Liver (tissue), 10 donors: ENCODE data around the gene MED12. TPM values are rescaled to one million over a fixed set of nuclear protein-coding genes. Genes with fewer than 3 reads are reported as not detected.

ENCODE experiments used
- DNase-seq: peaks from one replicate; pipeline ENCODE4 v3.0.0-alpha.2; 2017; ENCODE audit warnings: low spot score
- H3K27ac ChIP-seq, 2 donors: one replicate each; pipeline ENCODE4 v1.7.0; 2013; ENCODE audit warnings: inconsistent platforms in 2 of 2, low read length in 2 of 2, control low read depth in 1 of 2, low read depth in 1 of 2, mild to moderate bottlenecking in 1 of 2
- H3K27me3 ChIP-seq, 4 donors: one replicate each; pipeline versions ENCODE4 v1.6.1 to v1.7.0; 2013; ENCODE audit warnings: low read length in 3 of 4, inconsistent platforms in 1 of 4, mild to moderate bottlenecking in 1 of 4, moderate library complexity in 1 of 4; ENCODE audit not compliant: control insufficient read depth in 4 of 4, insufficient read depth in 4 of 4
- H3K36me3 ChIP-seq, 4 donors: one replicate each; pipeline versions ENCODE4 v1.6.1 to v1.7.0; 2013; ENCODE audit warnings: low read length in 3 of 4, mild to moderate bottlenecking in 3 of 4, low read depth in 1 of 4, moderate library complexity in 1 of 4; ENCODE audit not compliant: control insufficient read depth in 4 of 4, insufficient read depth in 3 of 4
- H3K4me1 ChIP-seq, 4 donors: one replicate each; pipeline versions ENCODE4 v1.6.1 to v1.7.0; 2013; ENCODE audit warnings: low read length in 3 of 4, mild to moderate bottlenecking in 3 of 4, moderate library complexity in 1 of 4; ENCODE audit not compliant: control insufficient read depth in 4 of 4, insufficient read depth in 4 of 4
- H3K4me3 ChIP-seq, 3 donors: one replicate each; pipeline versions ENCODE4 v1.6.1 to v1.7.0; 2013; ENCODE audit warnings: low read length in 3 of 3, control low read depth in 1 of 3, low read depth in 1 of 3, mild to moderate bottlenecking in 1 of 3
- H3K9ac ChIP-seq, 2 donors: one replicate each; pipeline ENCODE4 v1.7.0; 2013; ENCODE audit warnings: low read length in 2 of 2, mild to moderate bottlenecking in 2 of 2, moderate library complexity in 2 of 2, control low read depth in 1 of 2, low read depth in 1 of 2
- H3K9me3 ChIP-seq, 4 donors: one replicate each; pipeline versions ENCODE4 v1.6.1 to v1.7.0; 2013; ENCODE audit warnings: low read length in 3 of 4; ENCODE audit not compliant: control insufficient read depth in 4 of 4
- FOXA1 ChIP-seq: IDR thresholded peaks from 2 replicates; pipeline ENCODE4 v1.6.1; 2016; ENCODE audit warnings: antibody characterized with exemption
- FOXA2 ChIP-seq: IDR thresholded peaks from 2 replicates; pipeline ENCODE4 v1.6.1; 2016; ENCODE audit warnings: antibody characterized with exemption
- GABPA ChIP-seq, 2 donors: IDR thresholded peaks in 1 of 2; conservative IDR thresholded peaks in 1 of 2; 2 replicates each; pipeline ENCODE4 v1.6.1; 2016; ENCODE audit warnings: antibody characterized with exemption in 2 of 2, mild to moderate bottlenecking in 1 of 2, moderate library complexity in 1 of 2
- HNF4A ChIP-seq, 2 donors: conservative IDR thresholded peaks; 2 replicates each; pipeline ENCODE4 v1.6.1; 2016; ENCODE audit warnings: antibody characterized with exemption in 2 of 2, mild to moderate bottlenecking in 2 of 2
- HNF4G ChIP-seq: IDR thresholded peaks from 2 replicates; pipeline ENCODE4 v1.6.1; 2016; ENCODE audit warnings: antibody characterized with exemption
- JUND ChIP-seq, 2 donors: IDR thresholded peaks; 2 replicates each; pipeline ENCODE4 v1.6.1; 2016; ENCODE audit warnings: antibody characterized with exemption in 2 of 2
- NR2F2 ChIP-seq: IDR thresholded peaks from 2 replicates; pipeline ENCODE4 v1.6.1; 2016; ENCODE audit warnings: antibody characterized with exemption
- RAD21 ChIP-seq, 2 donors: IDR thresholded peaks; 2 replicates each; pipeline ENCODE4 v1.6.1; 2016; ENCODE audit warnings: antibody characterized with exemption in 2 of 2, mild to moderate bottlenecking in 2 of 2
- RXRA ChIP-seq, 2 donors: IDR thresholded peaks; 2 replicates each; pipeline ENCODE4 v1.6.1; 2017 to 2018; ENCODE audit warnings: antibody characterized with exemption in 2 of 2, mild to moderate bottlenecking in 1 of 2
- SP1 ChIP-seq: IDR thresholded peaks from 2 replicates; pipeline ENCODE4 v1.6.1; 2018; ENCODE audit warnings: antibody characterized with exemption, mild to moderate bottlenecking
- TAF1 ChIP-seq: conservative IDR thresholded peaks from 2 replicates; pipeline ENCODE4 v1.6.1; 2016; ENCODE audit warnings: antibody characterized with exemption, mild to moderate bottlenecking
- YY1 ChIP-seq: IDR thresholded peaks from 2 replicates; pipeline ENCODE4 v1.6.1; 2016; ENCODE audit warnings: antibody characterized with exemption, mild to moderate bottlenecking
- polyA plus RNA-seq, 2 donors: library from polyadenylated mRNA; stranded (reverse) in 1 of 2; unstranded in 1 of 2; fragments of 200-250 nt in 1 of 2; fragments of >200 nt in 1 of 2; fragmentation: Nextera tagmentation in 1 of 2; extraction: Ambion mirVana in 1 of 2; gene quantifications; one replicate each; pipeline versions ENCODE4 v1.2.1 to v1.2.3, GENCODE V29; 2013 to 2015
- small RNA-seq: library from RNA; depleted of rRNA; stranded (forward); fragments of <200 nt; gene quantifications from one replicate; pipeline ENCODE3, GENCODE V24; 2014
- total RNA-seq, 2 donors: library from RNA; depleted of rRNA; stranded (reverse); fragments of >200 nt; gene quantifications; one replicate each; pipeline ENCODE4 v1.2.3, GENCODE V29; 2014
- TF ChIP-seq, protein P1 (sequence below): IDR thresholded peaks from 2 replicates; pipeline ENCODE4 v1.6.1; 2016; ENCODE audit warnings: antibody characterized with exemption
- TF ChIP-seq, protein P2 (sequence below): IDR thresholded peaks from 2 replicates; pipeline ENCODE4 v1.6.1; 2016; ENCODE audit warnings: antibody characterized with exemption, mild to moderate bottlenecking
- TF ChIP-seq, protein P3 (sequence below): IDR thresholded peaks from 2 replicates; pipeline ENCODE4 v1.6.1; 2016; ENCODE audit warnings: antibody characterized with exemption
- TF ChIP-seq, protein P4 (sequence below): IDR thresholded peaks from 2 replicates; pipeline ENCODE4 v1.6.1; 2016; ENCODE audit warnings: antibody characterized with exemption
- TF ChIP-seq, protein P5 (sequence below): fragments of 150-350 bp; IDR thresholded peaks from 2 replicates; pipeline ENCODE4 v1.5.1; 2017; ENCODE audit warnings: improper control_type of control experiment, low read depth, low read length; ENCODE audit not compliant: missing input control
- donor health status: healthy.
- donor health status: healthy.
- donor health status: healthy.
- donor health status: healthy.
- donor health status: healthy.

The MED12 gene
- total and polyA plus RNA-seq, 4 donors: 3.2 to 25.6 (median 9.3) TPM

DNA sequence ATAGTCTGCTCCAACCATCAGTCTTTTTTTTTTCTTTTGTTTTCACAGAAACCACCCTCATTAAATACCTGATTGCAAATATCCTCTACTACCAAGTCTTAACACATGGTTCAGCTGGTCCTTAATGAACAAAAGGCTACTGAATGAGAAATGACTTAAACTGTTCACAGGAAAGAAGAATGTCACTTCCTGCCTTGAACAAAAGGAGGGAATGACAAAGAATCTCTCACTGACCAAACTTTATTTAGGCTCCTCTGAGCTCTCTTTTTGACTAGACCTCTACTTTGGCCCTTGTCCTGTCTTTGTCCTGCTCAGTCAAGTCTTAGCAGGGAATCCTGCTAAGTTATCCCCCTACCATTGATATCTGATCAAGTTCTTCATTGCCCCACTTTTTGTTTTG, 72.9 kb downstream of the MED12 start:
- no peaks in the 10 kb centered on the region for H3K27me3 ChIP-seq
- H3K9ac ChIP-seq: no peak overlapping the region
- no peaks in the 10 kb centered on the region for H3K9me3 ChIP-seq
- TF ChIP-seq TAF1 (no peak), GABPA (IDR thresholded peaks at IDR 0.05 in 1 of 2, conservative IDR thresholded peaks at IDR 0.05 in 1 of 2) (no peak), SP1 (no peak), FOXA2 (no peak), YY1 (no peak), RAD21 (IDR thresholded peaks at IDR 0.05) (no peak), RXRA (IDR thresholded peaks at IDR 0.05) (no peak), NR2F2 (no peak), HNF4G (no peak), FOXA1 (no peak), JUND (IDR thresholded peaks at IDR 0.05) (no peak), HNF4A (conservative IDR thresholded peaks at IDR 0.05) (no peak)
- TF ChIP-seq, protein P1, sequence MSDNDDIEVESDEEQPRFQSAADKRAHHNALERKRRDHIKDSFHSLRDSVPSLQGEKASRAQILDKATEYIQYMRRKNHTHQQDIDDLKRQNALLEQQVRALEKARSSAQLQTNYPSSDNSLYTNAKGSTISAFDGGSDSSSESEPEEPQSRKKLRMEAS: no peak
- TF ChIP-seq, protein P2, sequence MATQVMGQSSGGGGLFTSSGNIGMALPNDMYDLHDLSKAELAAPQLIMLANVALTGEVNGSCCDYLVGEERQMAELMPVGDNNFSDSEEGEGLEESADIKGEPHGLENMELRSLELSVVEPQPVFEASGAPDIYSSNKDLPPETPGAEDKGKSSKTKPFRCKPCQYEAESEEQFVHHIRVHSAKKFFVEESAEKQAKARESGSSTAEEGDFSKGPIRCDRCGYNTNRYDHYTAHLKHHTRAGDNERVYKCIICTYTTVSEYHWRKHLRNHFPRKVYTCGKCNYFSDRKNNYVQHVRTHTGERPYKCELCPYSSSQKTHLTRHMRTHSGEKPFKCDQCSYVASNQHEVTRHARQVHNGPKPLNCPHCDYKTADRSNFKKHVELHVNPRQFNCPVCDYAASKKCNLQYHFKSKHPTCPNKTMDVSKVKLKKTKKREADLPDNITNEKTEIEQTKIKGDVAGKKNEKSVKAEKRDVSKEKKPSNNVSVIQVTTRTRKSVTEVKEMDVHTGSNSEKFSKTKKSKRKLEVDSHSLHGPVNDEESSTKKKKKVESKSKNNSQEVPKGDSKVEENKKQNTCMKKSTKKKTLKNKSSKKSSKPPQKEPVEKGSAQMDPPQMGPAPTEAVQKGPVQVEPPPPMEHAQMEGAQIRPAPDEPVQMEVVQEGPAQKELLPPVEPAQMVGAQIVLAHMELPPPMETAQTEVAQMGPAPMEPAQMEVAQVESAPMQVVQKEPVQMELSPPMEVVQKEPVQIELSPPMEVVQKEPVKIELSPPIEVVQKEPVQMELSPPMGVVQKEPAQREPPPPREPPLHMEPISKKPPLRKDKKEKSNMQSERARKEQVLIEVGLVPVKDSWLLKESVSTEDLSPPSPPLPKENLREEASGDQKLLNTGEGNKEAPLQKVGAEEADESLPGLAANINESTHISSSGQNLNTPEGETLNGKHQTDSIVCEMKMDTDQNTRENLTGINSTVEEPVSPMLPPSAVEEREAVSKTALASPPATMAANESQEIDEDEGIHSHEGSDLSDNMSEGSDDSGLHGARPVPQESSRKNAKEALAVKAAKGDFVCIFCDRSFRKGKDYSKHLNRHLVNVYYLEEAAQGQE: no peak
- TF ChIP-seq, protein P3, sequence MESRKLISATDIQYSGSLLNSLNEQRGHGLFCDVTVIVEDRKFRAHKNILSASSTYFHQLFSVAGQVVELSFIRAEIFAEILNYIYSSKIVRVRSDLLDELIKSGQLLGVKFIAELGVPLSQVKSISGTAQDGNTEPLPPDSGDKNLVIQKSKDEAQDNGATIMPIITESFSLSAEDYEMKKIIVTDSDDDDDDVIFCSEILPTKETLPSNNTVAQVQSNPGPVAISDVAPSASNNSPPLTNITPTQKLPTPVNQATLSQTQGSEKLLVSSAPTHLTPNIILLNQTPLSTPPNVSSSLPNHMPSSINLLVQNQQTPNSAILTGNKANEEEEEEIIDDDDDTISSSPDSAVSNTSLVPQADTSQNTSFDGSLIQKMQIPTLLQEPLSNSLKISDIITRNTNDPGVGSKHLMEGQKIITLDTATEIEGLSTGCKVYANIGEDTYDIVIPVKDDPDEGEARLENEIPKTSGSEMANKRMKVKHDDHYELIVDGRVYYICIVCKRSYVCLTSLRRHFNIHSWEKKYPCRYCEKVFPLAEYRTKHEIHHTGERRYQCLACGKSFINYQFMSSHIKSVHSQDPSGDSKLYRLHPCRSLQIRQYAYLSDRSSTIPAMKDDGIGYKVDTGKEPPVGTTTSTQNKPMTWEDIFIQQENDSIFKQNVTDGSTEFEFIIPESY: no peak
- TF ChIP-seq, protein P4, sequence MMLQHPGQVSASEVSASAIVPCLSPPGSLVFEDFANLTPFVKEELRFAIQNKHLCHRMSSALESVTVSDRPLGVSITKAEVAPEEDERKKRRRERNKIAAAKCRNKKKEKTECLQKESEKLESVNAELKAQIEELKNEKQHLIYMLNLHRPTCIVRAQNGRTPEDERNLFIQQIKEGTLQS: no peak
- TF ChIP-seq, protein P5, sequence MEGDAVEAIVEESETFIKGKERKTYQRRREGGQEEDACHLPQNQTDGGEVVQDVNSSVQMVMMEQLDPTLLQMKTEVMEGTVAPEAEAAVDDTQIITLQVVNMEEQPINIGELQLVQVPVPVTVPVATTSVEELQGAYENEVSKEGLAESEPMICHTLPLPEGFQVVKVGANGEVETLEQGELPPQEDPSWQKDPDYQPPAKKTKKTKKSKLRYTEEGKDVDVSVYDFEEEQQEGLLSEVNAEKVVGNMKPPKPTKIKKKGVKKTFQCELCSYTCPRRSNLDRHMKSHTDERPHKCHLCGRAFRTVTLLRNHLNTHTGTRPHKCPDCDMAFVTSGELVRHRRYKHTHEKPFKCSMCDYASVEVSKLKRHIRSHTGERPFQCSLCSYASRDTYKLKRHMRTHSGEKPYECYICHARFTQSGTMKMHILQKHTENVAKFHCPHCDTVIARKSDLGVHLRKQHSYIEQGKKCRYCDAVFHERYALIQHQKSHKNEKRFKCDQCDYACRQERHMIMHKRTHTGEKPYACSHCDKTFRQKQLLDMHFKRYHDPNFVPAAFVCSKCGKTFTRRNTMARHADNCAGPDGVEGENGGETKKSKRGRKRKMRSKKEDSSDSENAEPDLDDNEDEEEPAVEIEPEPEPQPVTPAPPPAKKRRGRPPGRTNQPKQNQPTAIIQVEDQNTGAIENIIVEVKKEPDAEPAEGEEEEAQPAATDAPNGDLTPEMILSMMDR: no peak
- no peak overlapping the region for H3K4me3 ChIP-seq
- H3K4me1 ChIP-seq: no peaks in the 10 kb centered on the region
- no peak for DNase-seq
- no peak overlapping the region for H3K27ac ChIP-seq
- no peaks in the 10 kb centered on the region for H3K36me3 ChIP-seq

Small RNAs within 50 kb of the gene (small RNA-seq; reads per million reads assigned to genes)
- gene CXorf65: not detected

Other genes with a start within 250 kb of the MED12 start
- under 1 TPM; 0.08 to 0.14 TPM for gene TEX11, start 209.9 kb upstream of the MED12 start, total RNA-seq
- gene TEX11, start 209.9 kb upstream of the MED12 start, polyA plus RNA-seq: under 1 TPM in 1 of 2 donors, not detected in 1; 0.03 TPM
- under 1 TPM in 1 of 2 donors, not detected in 1; 0.09 TPM for gene SLC7A3, start 187.5 kb upstream of the MED12 start, total RNA-seq
- not detected for gene SLC7A3, start 187.5 kb upstream of the MED12 start, polyA plus RNA-seq
- 10 to 100 TPM; 13.1 to 21.7 TPM for gene SNX12, start 50.3 kb upstream of the MED12 start, total RNA-seq
- gene SNX12, start 50.3 kb upstream of the MED12 start, polyA plus RNA-seq: 10 to 100 TPM in 1 of 2 donors, 1 to 10 TPM in 1; 4.5 to 18.6 TPM
- 10 to 100 TPM in 1 of 2 donors, 1 to 10 TPM in 1; 3.7 to 38.2 TPM for gene FOXO4, start 22.7 kb upstream of the MED12 start, total RNA-seq
- gene FOXO4, start 22.7 kb upstream of the MED12 start, polyA plus RNA-seq: 1 to 10 TPM in 1 of 2 donors, under 1 TPM in 1; 0.50 to 4.2 TPM
- gene CXorf65, start 11.9 kb upstream of the MED12 start, total RNA-seq: not detected
- not detected for gene CXorf65, start 11.9 kb upstream of the MED12 start, polyA plus RNA-seq
- 1 to 10 TPM; 2.2 to 3.0 TPM for gene IL2RG, start 7.0 kb upstream of the MED12 start, total RNA-seq
- gene IL2RG, start 7.0 kb upstream of the MED12 start, polyA plus RNA-seq: 1 to 10 TPM; 3.6 to 4.0 TPM
- gene NLGN3, start 26.2 kb downstream of the MED12 start, total RNA-seq: under 1 TPM; 0.17 to 0.23 TPM
- under 1 TPM; 0.11 to 0.13 TPM for gene NLGN3, start 26.2 kb downstream of the MED12 start, polyA plus RNA-seq
- gene GJB1, start 104.6 kb downstream of the MED12 start, total RNA-seq: 100 to 1,000 TPM in 1 of 2 donors, 10 to 100 TPM in 1; 77.1 to 167 TPM
- 100 to 1,000 TPM; 232 to 251 TPM for gene GJB1, start 104.6 kb downstream of the MED12 start, polyA plus RNA-seq
- 10 to 100 TPM in 1 of 2 donors, 1 to 10 TPM in 1; 6.9 to 13.3 TPM for gene ZMYM3, start 135.5 kb downstream of the MED12 start, total RNA-seq
- gene ZMYM3, start 135.5 kb downstream of the MED12 start, polyA plus RNA-seq: 1 to 10 TPM; 4.5 to 5.5 TPM
- gene NONO, start 165.0 kb downstream of the MED12 start, total RNA-seq: 100 to 1,000 TPM; 138 to 140 TPM
- gene NONO, start 165.0 kb downstream of the MED12 start, polyA plus RNA-seq: 10 to 100 TPM; 66.1 to 74.7 TPM
- gene ITGB1BP2, start 183.2 kb downstream of the MED12 start, total RNA-seq: 1 to 10 TPM; 1.1 to 3.3 TPM
- gene ITGB1BP2, start 183.2 kb downstream of the MED12 start, polyA plus RNA-seq: under 1 TPM; 0.23 to 0.51 TPM
- 10 to 100 TPM; 25.3 to 37.7 TPM for gene TAF1, start 247.8 kb downstream of the MED12 start, total RNA-seq
- gene TAF1, start 247.8 kb downstream of the MED12 start, polyA plus RNA-seq: 1 to 10 TPM; 2.8 to 4.0 TPM